Trophoblast cell (in vitro differentiated cells and primary cell): ENCODE measurements around the gene TRMT1.

Experiments used
- DNase-seq, 2 donors: peaks; one replicate each; pipeline ENCODE4 v3.0.0-alpha.2; 2016
- H2AFZ ChIP-seq: 2 replicates; pipeline ENCODE4 v1.6.1; 2013; ENCODE audit warnings: low read length, moderate library complexity, mild to moderate bottlenecking; ENCODE audit not compliant: insufficient read depth, poor library complexity
- H2AK5ac ChIP-seq: 2 replicates; pipeline ENCODE4 v1.6.1; 2013; ENCODE audit warnings: mild to moderate bottlenecking, low read length
- H2BK120ac ChIP-seq: 2 replicates; pipeline ENCODE4 v1.6.1; 2013; ENCODE audit warnings: low read length, mild to moderate bottlenecking, moderate library complexity; ENCODE audit not compliant: insufficient read depth, poor library complexity
- H2BK12ac ChIP-seq: 2 replicates; pipeline ENCODE4 v1.6.1; 2013; ENCODE audit warnings: mild to moderate bottlenecking, low read length, moderate library complexity
- H2BK5ac ChIP-seq: 2 replicates; pipeline ENCODE4 v1.6.1; 2013; ENCODE audit warnings: low read length, low read depth, moderate library complexity, mild to moderate bottlenecking; ENCODE audit not compliant: poor library complexity
- H3K14ac ChIP-seq: 2 replicates; pipeline ENCODE4 v1.6.1; 2013; ENCODE audit warnings: mild to moderate bottlenecking, low read length
- H3K18ac ChIP-seq: 2 replicates; pipeline ENCODE4 v1.6.1; 2013; ENCODE audit warnings: mild to moderate bottlenecking, low read length
- H3K23ac ChIP-seq: 2 replicates; pipeline ENCODE4 v1.6.1; 2013; ENCODE audit warnings: low read length
- H3K27ac ChIP-seq: 2 replicates; pipeline ENCODE4 v1.5.1; 2013; ENCODE audit warnings: low read depth, mild to moderate bottlenecking, inconsistent platforms, low read length, moderate library complexity
- H3K27me3 ChIP-seq: 2 replicates; pipeline ENCODE4 v1.6.1; 2013; ENCODE audit warnings: inconsistent platforms, mild to moderate bottlenecking, low read length, moderate library complexity; ENCODE audit not compliant: insufficient read depth
- H3K36me3 ChIP-seq, 2 experiments: 1 replicate in 1 of 2; 2 replicates in 1 of 2; pipeline ENCODE4 v1.6.1; 2013; ENCODE audit warnings: low read length in 2 of 2, mild to moderate bottlenecking in 2 of 2, moderate library complexity in 1 of 2; ENCODE audit not compliant: insufficient read depth in 2 of 2, control insufficient read depth in 1 of 2
- H3K4ac ChIP-seq: 2 replicates; pipeline ENCODE4 v1.6.1; 2013; ENCODE audit warnings: low read depth, mild to moderate bottlenecking, low read length, moderate library complexity
- H3K4me1 ChIP-seq, 2 experiments: 1 replicate in 1 of 2; 2 replicates in 1 of 2; pipeline ENCODE4 v1.6.1; 2013; ENCODE audit warnings: low read length in 2 of 2, mild to moderate bottlenecking in 2 of 2, moderate library complexity in 1 of 2; ENCODE audit not compliant: insufficient read depth in 2 of 2, control insufficient read depth in 1 of 2
- H3K4me2 ChIP-seq: 2 replicates; pipeline ENCODE4 v1.6.1; 2013; ENCODE audit warnings: inconsistent platforms, mild to moderate bottlenecking, low read length, moderate library complexity
- H3K4me3 ChIP-seq: 2 replicates; pipeline ENCODE4 v1.5.1; 2013; ENCODE audit warnings: mild to moderate bottlenecking, low read depth, low read length, inconsistent platforms
- H3K79me1 ChIP-seq: one replicate; pipeline ENCODE4 v1.6.1; 2013; ENCODE audit warnings: low read length
- H3K79me2 ChIP-seq: 2 replicates; pipeline ENCODE4 v1.6.1; 2013; ENCODE audit warnings: low read length, mild to moderate bottlenecking; ENCODE audit not compliant: control insufficient read depth, insufficient read depth, poor library complexity
- H3K9ac ChIP-seq: 2 replicates; pipeline ENCODE4 v1.6.1; 2013; ENCODE audit warnings: mild to moderate bottlenecking, low read length
- H3K9me3 ChIP-seq: 2 replicates; pipeline ENCODE4 v1.6.1; 2013; ENCODE audit warnings: low read depth, mild to moderate bottlenecking, control low read depth, inconsistent platforms, low read length; ENCODE audit not compliant: insufficient read depth
- H4K12ac ChIP-seq: 2 replicates; pipeline ENCODE4 v1.6.1; 2013; ENCODE audit warnings: low read depth, mild to moderate bottlenecking, low read length, moderate library complexity
- H4K8ac ChIP-seq: 2 replicates; pipeline ENCODE4 v1.6.1; 2013; ENCODE audit warnings: low read depth, mild to moderate bottlenecking, low read length, moderate library complexity
- H4K91ac ChIP-seq: one replicate; pipeline ENCODE4 v1.6.1; 2013; ENCODE audit warnings: low read depth, mild to moderate bottlenecking, low read length, moderate library complexity
- WGBS: extraction: QIAGEN DNeasy Blood & Tissue Kit; methylation state at CpG from one replicate; pipeline ENCODE4 v1.1.7; 2013; ENCODE audit warnings: missing lambda C conversion rate; ENCODE audit not compliant: insufficient read length, insufficient coverage; ENCODE audit errors: extremely low coverage; 5-methylcytosine and 5-hydroxymethylcytosine counted together

TRMT1 gene

DNA sequence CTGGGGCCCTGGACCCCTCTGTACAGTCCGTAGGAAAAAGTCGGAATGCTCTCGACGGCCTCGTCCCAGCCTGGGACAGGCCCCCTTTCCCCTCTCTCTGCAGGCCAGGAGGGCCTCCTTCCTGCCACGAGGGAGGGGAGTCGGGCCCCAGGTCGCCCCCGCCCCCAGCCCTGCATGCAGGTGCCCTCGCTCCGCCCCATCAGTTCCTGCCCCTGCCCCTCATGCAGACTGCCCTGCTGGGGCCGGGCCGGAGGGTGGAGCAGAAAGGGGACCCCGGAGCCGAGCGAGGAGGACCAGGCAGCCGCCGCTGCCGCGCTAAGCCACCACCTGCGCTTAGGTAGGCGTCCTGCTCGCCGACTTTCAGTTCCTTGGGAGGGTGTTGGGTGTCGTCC lies 21.2 kb downstream of the TRMT1 start:
- Histone ChIP-seq H3K14ac (no peak overlapping the region), H4K12ac (no peak overlapping the region), H3K4me1 (peaks cover 5 to 8% of the 10 kb centered on the region in 2 experiments), H4K91ac (no peak overlapping the region), H3K27me3 (peaks cover 67% of the 10 kb centered on the region), H3K9me3 (peaks cover 10% of the 10 kb centered on the region), H2BK5ac (no peak overlapping the region), H3K9ac (no peak overlapping the region), H2AK5ac (no peak overlapping the region), H2BK12ac (no peak overlapping the region), H3K4me3 (no peak overlapping the region), H2BK120ac (no peak overlapping the region), H3K18ac (no peak overlapping the region), H3K4ac (no peak overlapping the region), H3K79me2 (no peaks in the 10 kb centered on the region), H3K27ac (no peak overlapping the region), H4K8ac (no peak overlapping the region), H3K23ac (no peak overlapping the region), H2AFZ (no peak overlapping the region), H3K36me3 (no peaks in the 10 kb centered on the region), H3K79me1 (no peaks in the 10 kb centered on the region), H3K4me2 (no peak overlapping the region)
- WGBS, result no CpG with 5 or more reads among the region's 25 CpGs
- DNase-seq, result no peak

DNA sequence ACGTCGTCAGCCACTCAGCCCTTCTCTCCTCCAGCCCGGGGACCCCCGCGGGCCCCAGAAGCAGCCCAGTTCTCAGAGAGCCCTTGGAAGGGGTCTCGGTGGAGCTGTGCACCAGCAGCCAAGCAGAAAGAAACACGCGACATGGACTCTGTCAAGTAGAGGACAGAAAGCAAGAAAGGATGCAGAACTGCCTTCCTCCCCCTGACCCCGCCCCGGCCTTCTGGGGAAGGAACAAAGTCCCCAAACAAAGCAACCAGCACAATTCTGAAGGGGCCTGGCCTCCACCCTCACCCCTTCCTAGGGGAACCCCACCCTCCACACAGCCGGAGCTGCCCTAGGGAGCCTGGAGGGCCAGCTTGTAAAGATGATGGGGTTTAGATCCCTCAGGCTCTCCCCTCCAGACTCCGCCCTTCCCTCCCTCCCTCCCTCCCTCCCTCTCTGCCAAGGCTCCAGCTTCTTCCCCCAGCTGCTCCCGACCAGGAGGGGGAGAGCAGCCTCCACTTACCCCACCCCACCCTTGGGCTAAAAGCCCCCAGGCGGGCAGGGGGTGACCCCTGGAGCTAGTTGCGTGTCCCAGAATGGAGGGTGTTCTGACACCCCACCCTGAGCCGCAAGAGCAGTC lies 21.7 kb downstream of the TRMT1 start:
- Histone ChIP-seq H3K4me1 (peaks cover 5 to 8% of the 10 kb centered on the region in 2 experiments), H3K18ac (no peak overlapping the region), H2AK5ac (no peak overlapping the region), H3K79me1 (no peaks in the 10 kb centered on the region), H3K9me3 (peaks cover 6% of the 10 kb centered on the region), H3K79me2 (no peaks in the 10 kb centered on the region), H4K12ac (no peak overlapping the region), H3K4me2 (no peak overlapping the region), H2BK12ac (no peak overlapping the region), H3K14ac (no peak overlapping the region), H4K8ac (no peak overlapping the region), H3K27me3 (peaks cover 62% of the 10 kb centered on the region), H2BK5ac (no peak overlapping the region), H2BK120ac (no peak overlapping the region), H3K36me3 (no peaks in the 10 kb centered on the region), H3K4me3 (no peak overlapping the region), H3K9ac (no peak overlapping the region), H2AFZ (no peak overlapping the region), H4K91ac (no peak overlapping the region), H3K4ac (no peak overlapping the region), H3K23ac (no peak overlapping the region), H3K27ac (no peak overlapping the region)
- no peak for DNase-seq
- WGBS, result no CpG with 5 or more reads among the region's 16 CpGs

DNA sequence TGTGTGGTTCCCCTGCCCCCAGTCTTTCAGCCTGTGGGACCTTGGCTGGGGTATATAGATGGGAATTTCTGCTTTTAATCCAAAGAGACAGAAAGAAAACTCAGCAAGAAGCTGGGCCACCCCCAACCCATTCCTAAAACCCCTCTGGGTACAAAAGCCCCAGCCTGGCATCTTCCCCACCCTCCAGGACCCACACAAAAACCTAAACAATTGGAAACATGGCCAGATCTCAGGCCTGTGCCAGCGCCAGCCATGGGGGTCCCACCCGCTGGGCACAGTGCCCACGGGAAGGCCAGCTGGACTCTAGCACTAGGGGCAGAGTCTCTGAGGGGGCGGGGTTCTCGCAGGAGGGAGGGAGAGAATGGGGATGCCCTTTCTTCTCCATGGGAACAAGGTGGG lies 22.4 kb downstream of the TRMT1 start:
- Histone ChIP-seq H3K36me3 (no peaks in the 10 kb centered on the region), H3K27me3 (peaks cover 54% of the 10 kb centered on the region), H3K4me3 (no peak overlapping the region), H3K4me1 (peaks cover under 1 to 3% of the 10 kb centered on the region in 2 experiments), H2BK12ac (no peak overlapping the region), H3K79me1 (no peaks in the 10 kb centered on the region), H2BK5ac (no peak overlapping the region), H3K27ac (no peak overlapping the region), H2AFZ (no peak overlapping the region), H3K9ac (no peak overlapping the region), H3K14ac (no peak overlapping the region), H2BK120ac (no peak overlapping the region), H4K91ac (no peak overlapping the region), H2AK5ac (no peak overlapping the region), H4K12ac (no peak overlapping the region), H3K18ac (no peak overlapping the region), H3K79me2 (no peaks in the 10 kb centered on the region), H3K9me3 (peaks cover 5% of the 10 kb centered on the region), H4K8ac (no peak overlapping the region), H3K4me2 (no peak overlapping the region), H3K4ac (no peak overlapping the region), H3K23ac (no peak overlapping the region)
- DNase-seq, result no peak
- WGBS, result no CpG with 5 or more reads among the region's 5 CpGs

DNA sequence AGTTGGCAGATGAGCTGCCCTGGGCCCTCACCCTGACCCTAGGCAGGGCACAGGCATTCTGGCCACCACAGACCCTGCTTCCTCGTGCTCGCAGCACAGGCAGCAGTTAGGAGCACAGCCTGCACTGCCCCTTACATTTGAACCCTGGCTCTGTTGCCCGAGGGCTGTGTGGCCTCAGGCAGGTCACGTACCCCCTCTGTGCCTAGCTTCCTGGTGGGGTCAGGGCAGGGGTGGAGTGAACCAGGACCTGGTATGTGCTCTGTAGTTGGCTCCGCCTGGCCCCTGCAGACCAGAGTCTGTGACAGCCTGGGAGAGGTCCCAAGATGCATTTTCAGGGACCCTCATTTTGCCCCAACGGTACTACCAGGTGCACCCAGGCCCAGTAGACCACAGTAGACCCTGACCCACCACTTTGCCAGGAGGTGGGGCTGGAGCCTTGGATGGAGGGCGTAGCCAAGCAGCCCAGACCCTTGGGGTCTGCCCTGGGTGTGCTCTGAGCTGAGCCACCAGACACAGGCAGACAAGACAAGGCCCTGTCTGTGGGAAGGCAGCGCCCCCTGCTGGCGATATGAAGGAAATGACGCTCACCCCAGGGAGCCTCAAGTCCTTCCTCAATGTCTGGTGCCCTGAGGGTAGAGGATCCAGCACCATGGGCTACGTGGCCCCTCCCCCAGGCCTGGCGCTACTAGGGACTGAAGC lies 23.0 kb downstream of the TRMT1 start:
- H3K9me3 ChIP-seq, result peaks cover 2% of the 10 kb centered on the region
- no peak overlapping the region for H2BK12ac ChIP-seq
- H2BK5ac ChIP-seq, result no peak overlapping the region
- no peak overlapping the region for H3K27ac ChIP-seq
- no peak overlapping the region for H3K4me2 ChIP-seq
- H3K14ac ChIP-seq, result no peak overlapping the region
- no peak overlapping the region for H3K23ac ChIP-seq
- peak; percentile 75 to 83 for DNase-seq
- H4K91ac ChIP-seq, result no peak overlapping the region
- no peak overlapping the region for H3K9ac ChIP-seq
- H2AFZ ChIP-seq, result no peak overlapping the region
- no peak overlapping the region for H3K4me3 ChIP-seq
- WGBS, result no CpG with 5 or more reads among the region's 12 CpGs
- no peaks in the 10 kb centered on the region for H3K79me2 ChIP-seq
- peaks cover 49% of the 10 kb centered on the region for H3K27me3 ChIP-seq
- no peak overlapping the region for H4K8ac ChIP-seq
- no peaks in the 10 kb centered on the region for H3K79me1 ChIP-seq
- no peak overlapping the region for H2BK120ac ChIP-seq
- no peak overlapping the region for H2AK5ac ChIP-seq
- H3K36me3 ChIP-seq, result no peaks in the 10 kb centered on the region
- peaks cover 0 to 2% of the 10 kb centered on the region in 2 experiments for H3K4me1 ChIP-seq
- H3K18ac ChIP-seq, result no peak overlapping the region
- no peak overlapping the region for H4K12ac ChIP-seq
- no peak overlapping the region for H3K4ac ChIP-seq
